ENCODE results near the gene P2RY8. TPM values are rescaled to one million over a fixed set of nuclear protein-coding genes. Genes with fewer than 3 reads are reported as not detected.
A peak's percentile ranks its signal among the peaks of the same experiment; 100 is the strongest.

The P2RY8 gene, protein sequence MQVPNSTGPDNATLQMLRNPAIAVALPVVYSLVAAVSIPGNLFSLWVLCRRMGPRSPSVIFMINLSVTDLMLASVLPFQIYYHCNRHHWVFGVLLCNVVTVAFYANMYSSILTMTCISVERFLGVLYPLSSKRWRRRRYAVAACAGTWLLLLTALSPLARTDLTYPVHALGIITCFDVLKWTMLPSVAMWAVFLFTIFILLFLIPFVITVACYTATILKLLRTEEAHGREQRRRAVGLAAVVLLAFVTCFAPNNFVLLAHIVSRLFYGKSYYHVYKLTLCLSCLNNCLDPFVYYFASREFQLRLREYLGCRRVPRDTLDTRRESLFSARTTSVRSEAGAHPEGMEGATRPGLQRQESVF
- 10 to 100 TPM; 47.1 to 50.1 TPM for total RNA-seq
- polyA plus RNA-seq, result 302 TPM

GRCh38 chrX:1537031-1537715 lies at the start of gene P2RY8:
TSS of gene P2RY8 (minus strand) at chrX:1537185. CDS start at chrX:1466558, 70,627 bp downstream.
- Mint-ChIP-seq H3K4me3 (peak within 1 kb of the TSS; percentile 95 to 100 (median 98)), H3K9me3 (no peaks in the 10 kb centered on the region), H3K36me3 (peaks cover 0 to 36% (median 3%) of the 10 kb centered on the region in 3 donors), H3K4me1 (peaks cover 12 to 14% (median 13%) of the 10 kb centered on the region in 3 donors), H3K27ac (peak within 1 kb of the TSS; percentile 95 to 100 (median 99)), H3K27me3 (peaks cover 0 to 9% of the 10 kb centered on the region in 2 donors)
- Histone ChIP-seq H3K36me3 (ENCODE audit: insufficient read depth, low read length) (no peaks in the 10 kb centered on the region), H3K4me3 (ENCODE audit: low read length) (peak within 1 kb of the TSS; percentile 99), H3K4me1 (ENCODE audit: insufficient read depth, low read length) (peaks cover 12% of the 10 kb centered on the region), H3K9me3 (ENCODE audit: low read length) (no peaks in the 10 kb centered on the region), H3K27ac (ENCODE audit: low read depth, low read length) (peak within 1 kb of the TSS; percentile 91), H3K27me3 (ENCODE audit: insufficient read depth, low read length, poor library complexity, severe bottlenecking) (no peaks in the 10 kb centered on the region)
- DNase-seq, result peak; percentile 62 to 86 (median 79)
- CTCF ChIA-PET, result no interaction called here
- POLR2A ChIA-PET, result no interaction called here

DNA sequence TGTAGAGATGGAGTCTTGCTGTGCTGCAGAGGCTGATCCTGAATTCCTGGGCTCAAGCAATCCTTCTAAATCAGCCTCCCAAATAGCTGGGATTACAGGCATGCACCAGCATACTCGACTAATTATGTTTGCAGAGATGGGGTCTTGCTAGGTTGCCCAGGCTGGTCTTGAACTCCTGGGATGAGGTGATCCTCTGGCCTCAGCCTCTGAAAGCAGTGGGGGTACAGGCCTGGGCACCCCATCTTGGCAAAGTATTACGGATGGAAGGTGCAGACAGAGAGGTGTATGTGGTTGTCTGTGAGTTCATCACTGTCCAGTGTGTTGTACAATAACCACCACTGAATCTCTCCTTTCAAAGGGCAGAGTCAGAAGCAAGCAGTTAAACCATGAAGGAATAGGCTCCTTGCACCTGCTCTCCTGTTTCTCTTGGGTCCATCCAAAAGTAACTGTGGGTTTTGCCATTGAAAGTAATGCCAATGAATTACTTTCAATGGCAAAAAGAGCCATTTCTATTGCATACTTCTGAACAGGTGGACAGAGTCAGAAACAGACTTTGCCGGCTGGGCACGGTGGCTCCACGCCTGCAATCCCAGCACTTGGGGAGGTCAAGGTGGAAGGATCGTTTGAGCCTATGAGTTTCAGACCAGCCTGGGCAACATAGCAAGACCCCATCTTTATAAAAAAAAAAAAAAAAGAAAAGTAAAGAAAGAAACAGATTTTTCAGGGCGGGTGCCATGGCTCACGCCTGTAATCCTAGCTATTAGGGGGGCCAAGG lies 47.4 kb upstream of the P2RY8 start:
- H3K4me1 Mint-ChIP-seq, result peaks cover 27 to 32% (median 31%) of the 10 kb centered on the region in 3 donors
- no peaks in the 10 kb centered on the region for H3K27me3 ChIP-seq (ENCODE audit: insufficient read depth, low read length, poor library complexity, severe bottlenecking)
- DNase-seq, result no peak
- POLR2A ChIA-PET, result no interaction called here
- H3K27ac ChIP-seq (ENCODE audit: low read depth, low read length), result no peak overlapping the region
- no peaks in the 10 kb centered on the region for H3K36me3 ChIP-seq (ENCODE audit: insufficient read depth, low read length)
- H3K4me3 ChIP-seq (ENCODE audit: low read length), result no peak overlapping the region
- no peak overlapping the region for H3K27ac Mint-ChIP-seq
- H3K4me1 ChIP-seq (ENCODE audit: insufficient read depth, low read length), result peaks cover 22% of the 10 kb centered on the region
- no peaks in the 10 kb centered on the region for H3K36me3 Mint-ChIP-seq
- H3K9me3 ChIP-seq (ENCODE audit: low read length), result no peaks in the 10 kb centered on the region
- CTCF ChIA-PET, result no interaction called here
- H3K9me3 Mint-ChIP-seq, result peaks cover 0 to 4% (median 0%) of the 10 kb centered on the region in 5 donors
- peaks cover 0 to 2% of the 10 kb centered on the region in 2 donors for H3K27me3 Mint-ChIP-seq
- no peak overlapping the region for H3K4me3 Mint-ChIP-seq

DNA sequence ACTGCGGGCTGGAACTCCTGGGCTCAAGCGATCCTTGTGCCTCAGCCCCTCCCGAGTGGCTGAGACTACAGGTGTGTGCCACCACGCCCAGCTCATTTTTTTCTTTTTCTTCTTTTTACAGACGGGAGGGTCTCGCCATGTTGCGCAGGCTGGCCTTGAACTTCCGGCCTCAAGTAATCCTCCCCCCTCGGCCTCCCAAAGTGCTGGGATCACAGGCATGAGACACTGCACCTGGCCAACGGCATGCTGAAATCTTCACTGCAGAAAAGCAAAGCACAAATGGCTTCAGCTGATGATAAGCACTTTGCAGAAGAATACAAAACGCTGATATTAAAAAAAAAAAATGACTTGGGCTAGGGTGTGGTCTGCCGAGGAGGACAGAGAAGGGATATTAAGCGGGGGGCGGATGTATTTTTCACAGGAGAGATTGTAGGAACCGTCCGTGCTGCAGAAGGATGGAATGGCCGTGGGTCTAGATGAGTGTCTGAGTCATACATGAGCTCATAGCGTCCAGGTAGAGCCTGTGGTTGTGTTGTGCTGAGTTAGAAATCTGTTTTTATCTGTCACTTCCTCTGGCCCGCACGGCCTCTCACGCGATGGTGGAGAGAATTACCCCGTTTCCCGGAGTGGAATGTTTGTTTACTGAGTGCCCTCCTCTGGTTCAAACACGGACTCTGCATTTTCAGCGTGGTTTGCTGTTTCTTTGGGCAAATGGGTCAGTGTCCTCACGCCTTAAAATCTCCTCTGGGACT lies 45.9 kb upstream of the P2RY8 start:
- Mint-ChIP-seq H3K4me3 (peak overlapping the region in 5 of 7 donors; percentile 1 to 66 (median 59)), H3K27ac (peak overlapping the region; percentile 11 to 94 (median 78)), H3K4me1 (peaks cover 27 to 35% (median 31%) of the 10 kb centered on the region in 3 donors), H3K27me3 (peaks cover 0 to 2% of the 10 kb centered on the region in 2 donors), H3K9me3 (peaks cover 0 to 4% (median 0%) of the 10 kb centered on the region in 5 donors), H3K36me3 (no peaks in the 10 kb centered on the region)
- no peaks in the 10 kb centered on the region for H3K27me3 ChIP-seq (ENCODE audit: insufficient read depth, low read length, poor library complexity, severe bottlenecking)
- peaks cover 36% of the 10 kb centered on the region for H3K4me1 ChIP-seq (ENCODE audit: insufficient read depth, low read length)
- no peaks in the 10 kb centered on the region for H3K36me3 ChIP-seq (ENCODE audit: insufficient read depth, low read length)
- no peak overlapping the region for H3K4me3 ChIP-seq (ENCODE audit: low read length)
- no peak overlapping the region for H3K27ac ChIP-seq (ENCODE audit: low read depth, low read length)
- no peaks in the 10 kb centered on the region for H3K9me3 ChIP-seq (ENCODE audit: low read length)
- POLR2A ChIA-PET, result no interaction called here
- DNase-seq, result peak in 2 of 5 donors; percentile 34 to 77
- CTCF ChIA-PET, result no interaction called here

DNA sequence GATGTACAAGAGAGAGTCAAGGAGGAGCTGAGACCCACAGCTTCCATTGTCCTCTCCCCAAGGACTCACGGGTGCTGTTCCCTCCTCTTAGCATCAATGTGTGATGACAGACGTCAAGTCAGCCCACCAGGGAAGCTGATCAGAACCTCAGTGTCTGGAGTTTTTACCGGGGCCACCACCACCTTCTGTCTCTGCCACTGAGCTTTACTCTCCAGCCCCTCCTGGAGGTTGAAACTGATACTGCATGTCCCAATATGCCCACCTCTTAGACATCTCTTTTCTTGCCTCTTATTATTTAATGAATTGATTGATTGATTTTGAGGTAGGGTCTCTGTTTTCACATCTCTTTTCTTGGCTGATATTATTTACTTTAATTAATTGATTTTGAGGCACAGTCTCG lies 44.1 kb upstream of the P2RY8 start:
- Histone ChIP-seq H3K36me3 (ENCODE audit: insufficient read depth, low read length) (no peaks in the 10 kb centered on the region), H3K9me3 (ENCODE audit: low read length) (no peaks in the 10 kb centered on the region), H3K27me3 (ENCODE audit: insufficient read depth, low read length, poor library complexity, severe bottlenecking) (no peaks in the 10 kb centered on the region), H3K27ac (ENCODE audit: low read depth, low read length) (no peak overlapping the region), H3K4me1 (ENCODE audit: insufficient read depth, low read length) (peaks cover 50% of the 10 kb centered on the region), H3K4me3 (ENCODE audit: low read length) (no peak overlapping the region)
- H3K27ac Mint-ChIP-seq, result peak overlapping the region in 5 of 8 donors; percentile 52 to 93 (median 63)
- ChIA-PET CTCF (no interaction called here), POLR2A (no interaction called here)
- H3K4me1 Mint-ChIP-seq, result peaks cover 25 to 31% (median 27%) of the 10 kb centered on the region in 3 donors
- H3K9me3 Mint-ChIP-seq, result peaks cover 0 to 4% (median 0%) of the 10 kb centered on the region in 5 donors
- peak; percentile 59 to 78 (median 67) for DNase-seq
- peaks cover 0 to 2% of the 10 kb centered on the region in 2 donors for H3K27me3 Mint-ChIP-seq
- no peaks in the 10 kb centered on the region for H3K36me3 Mint-ChIP-seq
- peak overlapping the region in 1 of 7 donors; percentile 43 for H3K4me3 Mint-ChIP-seq

- Mint-ChIP-seq H3K27ac (peak overlapping the region in 3 of 8 donors; percentile 14 to 56 (median 46)), H3K4me3 (no peak overlapping the region), H3K36me3 (no peaks in the 10 kb centered on the region), H3K9me3 (peaks cover 0 to 4% (median 0%) of the 10 kb centered on the region in 5 donors), H3K27me3 (peaks cover 0 to 2% of the 10 kb centered on the region in 2 donors), H3K4me1 (peaks cover 24 to 27% (median 25%) of the 10 kb centered on the region in 3 donors)
- peaks cover 57% of the 10 kb centered on the region for H3K4me1 ChIP-seq (ENCODE audit: insufficient read depth, low read length)
- no peak for DNase-seq
- no peaks in the 10 kb centered on the region for H3K9me3 ChIP-seq (ENCODE audit: low read length)
- H3K27ac ChIP-seq (ENCODE audit: low read depth, low read length), result no peak overlapping the region
- H3K27me3 ChIP-seq (ENCODE audit: insufficient read depth, low read length, poor library complexity, severe bottlenecking), result no peaks in the 10 kb centered on the region
- no peak overlapping the region for H3K4me3 ChIP-seq (ENCODE audit: low read length)
- ChIA-PET CTCF (no interaction called here), POLR2A (no interaction called here)
- no peaks in the 10 kb centered on the region for H3K36me3 ChIP-seq (ENCODE audit: insufficient read depth, low read length)
Measured at GRCh38 chrX:1578511-1579173, 41.7 kb upstream of the P2RY8 start.

- H3K27me3 Mint-ChIP-seq, result no peaks in the 10 kb centered on the region
- peaks cover 0 to 4% (median 0%) of the 10 kb centered on the region in 5 donors for H3K9me3 Mint-ChIP-seq
- no peaks in the 10 kb centered on the region for H3K36me3 ChIP-seq (ENCODE audit: insufficient read depth, low read length)
- no peaks in the 10 kb centered on the region for H3K27me3 ChIP-seq (ENCODE audit: insufficient read depth, low read length, poor library complexity, severe bottlenecking)
- H3K4me3 ChIP-seq (ENCODE audit: low read length), result no peak overlapping the region
- POLR2A ChIA-PET, result no interaction called here
- no peak for DNase-seq
- no peak overlapping the region for H3K4me3 Mint-ChIP-seq
- peaks cover 16 to 20% (median 19%) of the 10 kb centered on the region in 3 donors for H3K4me1 Mint-ChIP-seq
- peaks cover 52% of the 10 kb centered on the region for H3K4me1 ChIP-seq (ENCODE audit: insufficient read depth, low read length)
- CTCF ChIA-PET, result no interaction called here
- H3K9me3 ChIP-seq (ENCODE audit: low read length), result no peaks in the 10 kb centered on the region
- no peak overlapping the region for H3K27ac Mint-ChIP-seq
- no peak overlapping the region for H3K27ac ChIP-seq (ENCODE audit: low read depth, low read length)
- H3K36me3 Mint-ChIP-seq, result no peaks in the 10 kb centered on the region
Measured at GRCh38 chrX:1577845-1578244, 40.9 kb upstream of the P2RY8 start.

Measured in CD8-positive, alpha-beta memory T cell (primary cell).